H1 (cell line): ENCODE results near the gene HOXB5. TPM values are rescaled to one million over a fixed set of nuclear protein-coding genes. Genes with fewer than 3 reads are reported as not detected.
A peak's percentile ranks its signal among the peaks of the same experiment; 100 is the strongest.

Experiments
- CTCF ChIA-PET: fragments of 300-600 bp; sonication (Branson Sonifier 250); formaldehyde crosslinking; loops from one replicate; lab custom pipeline; 2021; ENCODE audit not compliant: partially characterized antibody; lab: Charles Lee
- POLR2A ChIA-PET: fragments of 300-600 bp; sonication (Branson Sonifier 250); formaldehyde crosslinking; loops from one replicate; lab custom pipeline; 2021; ENCODE audit warnings: inconsistent platforms; ENCODE audit not compliant: partially characterized antibody; lab: Charles Lee
- DNase-seq, 2 experiments: peaks; one replicate each; pipeline versions ENCODE4 v3.0.0 to v3.0.0-alpha.2; 2010 to 2022; ENCODE audit warnings: low spot score in 2 of 2, low read depth in 1 of 2, mixed read lengths in 1 of 2
- FAIRE-seq: peaks from 2 replicates; lab custom pipeline; 2011; peaks lifted over from hg19 to GRCh38; lab: Jason Lieb, UNC
- H2AFZ ChIP-seq: 2 replicates; pipeline ENCODE4 v1.8.1; 2012; ENCODE audit warnings: low read length, inconsistent platforms
- H2AK5ac ChIP-seq: 2 replicates; pipeline ENCODE4 v1.6.1; 2013; ENCODE audit warnings: low read depth, low read length
- H2BK120ac ChIP-seq: replicated peaks from 2 replicates; pipeline ENCODE3; 2013; ENCODE audit warnings: low read depth, low read length, inconsistent platforms
- H2BK12ac ChIP-seq: 2 replicates; pipeline ENCODE4 v1.6.1; 2013; ENCODE audit warnings: low read depth, low read length
- H2BK15ac ChIP-seq: 2 replicates; pipeline ENCODE4 v1.6.1; 2013; ENCODE audit warnings: low read length
- H2BK20ac ChIP-seq: 2 replicates; pipeline ENCODE4 v1.6.1; 2013; ENCODE audit warnings: low read length
- H2BK5ac ChIP-seq: 2 replicates; pipeline ENCODE4 v1.6.1; 2013; ENCODE audit warnings: low read depth, low read length
- H3K14ac ChIP-seq: 2 replicates; pipeline ENCODE4 v1.6.1; 2013; ENCODE audit warnings: inconsistent platforms; ENCODE audit not compliant: insufficient read length
- H3K18ac ChIP-seq: 2 replicates; pipeline ENCODE4 v1.6.1; 2013; ENCODE audit warnings: low read length; ENCODE audit errors: extremely low read depth
- H3K23ac ChIP-seq: 2 replicates; pipeline ENCODE4 v1.6.1; 2013; ENCODE audit warnings: inconsistent platforms; ENCODE audit not compliant: insufficient read length
- H3K23me2 ChIP-seq: 2 replicates; pipeline ENCODE4 v1.6.1; 2013; ENCODE audit warnings: low read depth, low read length
- H3K27ac ChIP-seq: 2 replicates; pipeline ENCODE4 v1.6.1; 2011; ENCODE audit warnings: low read depth, low read length, inconsistent platforms
- H3K27me3 ChIP-seq, 4 experiments: replicated peaks in 1 of 4; 1 replicate in 1 of 4; 2 replicates in 3 of 4; pipeline versions ENCODE4 v1.6.1 to v1.8.1; 2011 to 2013; ENCODE audit warnings: low read length in 3 of 4, mild to moderate bottlenecking in 3 of 4, inconsistent platforms in 2 of 4, mixed read lengths in 2 of 4, moderate library complexity in 1 of 4; ENCODE audit not compliant: control insufficient read depth in 3 of 4, insufficient read depth in 3 of 4; ENCODE audit errors: extremely low read depth in 1 of 4
- H3K36me3 ChIP-seq, 4 experiments: 2 replicates each; pipeline versions ENCODE4 v1.6.1 to v1.8.1; 2011 to 2013; ENCODE audit warnings: mild to moderate bottlenecking in 4 of 4, low read length in 3 of 4, moderate library complexity in 2 of 4, control low read depth in 1 of 4, inconsistent platforms in 1 of 4; ENCODE audit not compliant: insufficient read depth in 4 of 4, control insufficient read depth in 2 of 4
- H3K4ac ChIP-seq: replicated peaks from 2 replicates; pipeline ENCODE3; 2013; ENCODE audit warnings: low read length, low read depth, mixed read lengths, inconsistent platforms; ENCODE audit not compliant: insufficient read length
- H3K4me1 ChIP-seq, 4 experiments: replicated peaks in 1 of 4; 1 replicate in 1 of 4; 2 replicates in 3 of 4; pipeline versions ENCODE4 v1.6.1 to v1.8.1; 2011 to 2013; ENCODE audit warnings: low read length in 3 of 4, inconsistent platforms in 2 of 4, mixed read lengths in 1 of 4; ENCODE audit not compliant: insufficient read depth in 4 of 4, control insufficient read depth in 3 of 4
- H3K4me2 ChIP-seq, 2 experiments: 2 replicates each; pipeline versions ENCODE4 v1.6.1 to v1.8.1; 2011 to 2013; ENCODE audit warnings: low read depth in 2 of 2, low read length in 2 of 2, control low read depth in 1 of 2, inconsistent platforms in 1 of 2, mild to moderate bottlenecking in 1 of 2; ENCODE audit not compliant: insufficient read depth in 1 of 2
- H3K4me3 ChIP-seq, 4 experiments: fragments of 200-600, 300-600 bp in 1 of 4; sonication (generic), shearing (Covaris generic), sonication (Bioruptor Twin) in 1 of 4; 2 replicates each; pipeline versions ENCODE4 v1.5.1 to v1.8.1; 2011 to 2016; ENCODE audit warnings: low read length in 4 of 4, low read depth in 3 of 4, control low read depth in 2 of 4, inconsistent platforms in 2 of 4, mild to moderate bottlenecking in 2 of 4, mixed read lengths in 1 of 4, moderate library complexity in 1 of 4; ENCODE audit not compliant: insufficient read depth in 2 of 4; ENCODE audit errors: extremely low read depth in 1 of 4
- H3K56ac ChIP-seq: replicated peaks from 2 replicates; pipeline ENCODE3; 2013; ENCODE audit warnings: low read depth, mild to moderate bottlenecking, mixed read lengths, low read length, inconsistent platforms; ENCODE audit not compliant: insufficient read length
- H3K79me1 ChIP-seq: 2 replicates; pipeline ENCODE4 v1.6.1; 2013; ENCODE audit warnings: low read depth, low read length, control low read depth
- H3K79me2 ChIP-seq, 2 experiments: 2 replicates each; pipeline versions ENCODE4 v1.6.1 to v1.8.1; 2012 to 2013; ENCODE audit warnings: low read length in 2 of 2, mild to moderate bottlenecking in 2 of 2, inconsistent platforms in 1 of 2; ENCODE audit not compliant: insufficient read depth in 2 of 2, control insufficient read depth in 1 of 2
- H3K9ac ChIP-seq, 4 experiments: replicated peaks in 1 of 4; 1 replicate in 1 of 4; 2 replicates in 3 of 4; pipeline versions ENCODE4 v1.6.1 to v1.8.1; 2011 to 2013; ENCODE audit warnings: low read depth in 3 of 4, low read length in 3 of 4, control low read depth in 2 of 4, mild to moderate bottlenecking in 2 of 4, moderate library complexity in 2 of 4, inconsistent platforms in 1 of 4; ENCODE audit errors: extremely low read depth in 1 of 4
- H3K9me3 ChIP-seq, 2 experiments: 2 replicates each; pipeline versions ENCODE4 v1.6.1 to v1.8.1; 2012 to 2013; ENCODE audit warnings: mild to moderate bottlenecking in 2 of 2, moderate library complexity in 2 of 2, control low read depth in 1 of 2, inconsistent platforms in 1 of 2, low read depth in 1 of 2, low read length in 1 of 2, mixed read lengths in 1 of 2; ENCODE audit not compliant: insufficient read depth in 2 of 2
- H4K20me1 ChIP-seq, 2 experiments: replicated peaks in 1 of 2; 2 replicates each; pipeline versions ENCODE3 to v1.8.1; 2011 to 2013; ENCODE audit warnings: inconsistent platforms in 2 of 2, low read length in 2 of 2, mild to moderate bottlenecking in 1 of 2; ENCODE audit not compliant: insufficient read depth in 2 of 2, control insufficient read depth in 1 of 2
- H4K5ac ChIP-seq: 2 replicates; pipeline ENCODE4 v1.6.1; 2013; ENCODE audit warnings: low read length, low read depth, mixed read lengths, inconsistent platforms; ENCODE audit not compliant: insufficient read length
- H4K8ac ChIP-seq: 2 replicates; pipeline ENCODE4 v1.8.0; 2013; ENCODE audit warnings: mild to moderate bottlenecking, moderate library complexity, low read length, inconsistent platforms; ENCODE audit not compliant: insufficient read depth; ENCODE audit errors: extremely low read depth
- H4K91ac ChIP-seq: replicated peaks from 2 replicates; pipeline ENCODE3; 2013; ENCODE audit warnings: low read length, mixed read lengths, inconsistent platforms; ENCODE audit not compliant: insufficient read length
- EZH2 ChIP-seq: fragments of 200-600 bp; sonication (generic); IDR thresholded peaks from 2 replicates; pipeline ENCODE4 v1.7.1; 2012; ENCODE audit warnings: low read depth, mild to moderate bottlenecking, moderate library complexity, low read length, inconsistent platforms; ENCODE audit not compliant: severe bottlenecking
- NANOG ChIP-seq: IDR thresholded peaks from 2 replicates; pipeline ENCODE4 v1.6.1; 2011; ENCODE audit warnings: low read length, low read depth, mild to moderate bottlenecking, inconsistent platforms; ENCODE audit not compliant: insufficient read depth, poor library complexity, severe bottlenecking
- RNF2 ChIP-seq: fragments of 200-900, 300-1000 bp; sonication (generic); IDR thresholded peaks from 2 replicates; pipeline ENCODE4 v1.7.1; 2016; ENCODE audit warnings: borderline replicate concordance, low read depth, mild to moderate bottlenecking, antibody characterized with exemption, low read length; ENCODE audit not compliant: poor library complexity, severe bottlenecking; ENCODE audit errors: missing control alignments
- SUZ12 ChIP-seq: fragments of 200-600 bp; sonication (generic); IDR thresholded peaks from 2 replicates; pipeline ENCODE4 v1.6.1; 2012; ENCODE audit warnings: mild to moderate bottlenecking, inconsistent platforms, low read length, moderate library complexity, mixed read lengths
- WGBS, 2 experiments: shearing (Covaris generic) in 1 of 2; methylation state at CpG; one replicate each; pipeline versions ENCODE4 v1.1.6 to v1.1.7; 2013 to 2015; ENCODE audit warnings: low lambda C conversion rate in 2 of 2, mixed read lengths in 2 of 2, inconsistent platforms in 1 of 2, low coverage in 1 of 2, missing lambda C conversion rate in 1 of 2; ENCODE audit not compliant: insufficient replicate concordance in 2 of 2, insufficient coverage in 1 of 2, insufficient read length in 1 of 2; ENCODE audit errors: extremely low coverage in 1 of 2, missing lambda C conversion rate in 1 of 2; 5-methylcytosine and 5-hydroxymethylcytosine counted together
- polyA plus RNA-seq, 7 experiments: library from polyadenylated mRNA; depleted of rRNA in 3 of 7; stranded (reverse) in 5 of 7; unstranded in 2 of 7; fragments of >200 nt in 5 of 7; fragments of 200-250 nt in 2 of 7; gene quantifications; 1 replicate in 5 of 7; 2 replicates in 1 of 7; 4 replicates in 1 of 7; pipeline versions ENCODE4 v1.2.1 to v1.2.3, GENCODE V29; 2011 to 2013; ENCODE audit warnings: missing spikeins in 2 of 7, mixed read lengths in 2 of 7
- total RNA-seq: library from RNA; stranded (reverse); fragmentation: NEBNext Ultra II Directional; extraction: Animal tissue kit (Norgen Biotek cat#: 25700); gene quantifications from 2 replicates; pipeline ENCODE4 v1.2.1, GENCODE V29; 2021

The HOXB5 gene
- total and polyA plus RNA-seq, 2 of the 8 experiments (the other 6 are each of a cell fraction or from before 2014, with no cell fraction given): not detected

DNA sequence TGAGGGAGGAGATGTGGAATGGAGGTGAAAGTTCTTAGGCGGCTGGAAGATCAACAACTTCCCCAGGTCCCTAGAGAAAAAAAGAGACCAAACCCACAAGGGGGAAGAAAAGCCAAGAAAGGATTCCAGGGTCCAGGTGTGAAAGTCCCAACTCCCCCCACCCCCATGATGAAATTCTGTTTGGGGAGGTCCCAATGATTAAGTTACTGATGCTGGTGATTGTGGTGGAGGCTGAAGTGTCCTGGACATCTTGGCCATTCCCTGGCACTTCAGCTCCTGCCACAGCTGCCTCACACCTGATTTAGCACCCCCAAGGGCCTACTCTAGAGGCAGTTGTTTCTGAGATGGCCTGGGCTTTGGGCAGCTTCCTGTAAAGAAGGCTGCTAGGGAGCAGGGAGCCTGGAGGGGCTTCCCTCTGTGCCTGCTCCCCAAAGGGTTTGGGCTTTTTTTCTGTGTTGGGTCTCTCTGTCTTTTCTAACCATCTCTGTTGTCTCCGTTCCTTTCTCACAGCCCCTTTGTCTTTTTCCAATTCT lies 28.5 kb downstream of the HOXB5 start:
- peak overlapping the region; percentile 18; the same call in 1 of the 2 replicates for H2BK12ac ChIP-seq
- no peak overlapping the region for H4K8ac ChIP-seq
- no peak overlapping the region for H2BK5ac ChIP-seq
- TF ChIP-seq RNF2 (peak; percentile 78), NANOG (no peak), SUZ12 (peak; percentile 92; the same call in 1 of the 2 replicates), EZH2 (peak; percentile 88)
- 3% methylated on average over 2 of the region's 2 CpGs; no CpG with 5 or more reads in 1 of the 2 experiments for WGBS, 2 experiments
- no peaks in the 10 kb centered on the region for H3K79me1 ChIP-seq
- ChIA-PET CTCF (interaction anchor here (0.8 to 3.1 kb wide), 6 partner anchors 9 to 72 kb away, joined by 3 to 10 read pairs (median 4); no protein-coding TSS in a partner anchor), POLR2A (no interaction called here)
- no peak overlapping the region for H3K4ac ChIP-seq
- H3K18ac ChIP-seq: no peak overlapping the region
- no peak overlapping the region for H4K5ac ChIP-seq
- peaks cover 2 to 34% of the 10 kb centered on the region in 2 experiments for H4K20me1 ChIP-seq
- H2AK5ac ChIP-seq: no peak overlapping the region
- H3K14ac ChIP-seq: no peak overlapping the region
- no peak overlapping the region for H3K9ac ChIP-seq
- no peak overlapping the region for H2BK15ac ChIP-seq
- peak overlapping the region in 1 of 2 experiments; percentile 7; a peak in 1 of 4 replicates for H3K4me2 ChIP-seq
- no peak overlapping the region for H4K91ac ChIP-seq
- peaks cover 4% of the 10 kb centered on the region; the same call in 1 of the 2 replicates for H3K23me2 ChIP-seq
- H3K27ac ChIP-seq: no peak overlapping the region
- no peak overlapping the region for H2AFZ ChIP-seq
- H3K79me2 ChIP-seq: no peaks in the 10 kb centered on the region
- no peak overlapping the region for H2BK120ac ChIP-seq
- peaks cover 0 to 5% (median 0%) of the 10 kb centered on the region in 4 experiments; a peak in 1 of 8 replicates for H3K36me3 ChIP-seq
- H2BK20ac ChIP-seq: no peak overlapping the region
- H3K4me3 ChIP-seq: no peak overlapping the region
- no peak overlapping the region for H3K56ac ChIP-seq
- H3K4me1 ChIP-seq: peaks cover 0 to 5% (median 4%) of the 10 kb centered on the region in 4 experiments; a peak in 5 of 7 replicates
- DNase-seq (no peak), FAIRE-seq (no peak)
- no peaks in the 10 kb centered on the region for H3K9me3 ChIP-seq
- no peak overlapping the region for H3K23ac ChIP-seq
- H3K27me3 ChIP-seq: peaks cover 99 to 100% (median 100%) of the 10 kb centered on the region in 4 experiments
